Measurements from ENCODE around the gene MYPN. TPM values are rescaled to one million over a fixed set of nuclear protein-coding genes. Genes with fewer than 3 reads are reported as not detected.

MYPN gene
- total RNA-seq, 1 experiment from 2014 or later, result 0.37 TPM

GRCh38 chr10:68237173-68237572, 127.9 kb downstream of the MYPN start:
- BruUV-seq (replicated peaks), result no TSS peak
- Mint-ChIP-seq H3K36me3 (ENCODE audit: insufficient read depth, unreplicated experiment) (no peaks in the 10 kb centered on the region), H3K4me3 (ENCODE audit: unreplicated experiment) (no peak overlapping the region), H3K27me3 (ENCODE audit: insufficient read depth, unreplicated experiment) (peaks cover 3% of the 10 kb centered on the region), H3K27ac (ENCODE audit: low read depth, unreplicated experiment) (no peak overlapping the region), H3K4me1 (ENCODE audit: insufficient read depth, unreplicated experiment) (no peaks in the 10 kb centered on the region), H3K9me3 (ENCODE audit: unreplicated experiment) (no peaks in the 10 kb centered on the region)
- CTCF ChIA-PET, result interaction anchor here (0.8 to 0.9 kb wide), 2 partner anchors 65 to 66 kb away, joined by 3 read pairs; no protein-coding TSS in a partner anchor
- POLR2A ChIA-PET, result no interaction called here
- intact Hi-C loops (cut with micrococcal nuclease), result no loop called here
- TF ChIP-seq, protein P1, sequence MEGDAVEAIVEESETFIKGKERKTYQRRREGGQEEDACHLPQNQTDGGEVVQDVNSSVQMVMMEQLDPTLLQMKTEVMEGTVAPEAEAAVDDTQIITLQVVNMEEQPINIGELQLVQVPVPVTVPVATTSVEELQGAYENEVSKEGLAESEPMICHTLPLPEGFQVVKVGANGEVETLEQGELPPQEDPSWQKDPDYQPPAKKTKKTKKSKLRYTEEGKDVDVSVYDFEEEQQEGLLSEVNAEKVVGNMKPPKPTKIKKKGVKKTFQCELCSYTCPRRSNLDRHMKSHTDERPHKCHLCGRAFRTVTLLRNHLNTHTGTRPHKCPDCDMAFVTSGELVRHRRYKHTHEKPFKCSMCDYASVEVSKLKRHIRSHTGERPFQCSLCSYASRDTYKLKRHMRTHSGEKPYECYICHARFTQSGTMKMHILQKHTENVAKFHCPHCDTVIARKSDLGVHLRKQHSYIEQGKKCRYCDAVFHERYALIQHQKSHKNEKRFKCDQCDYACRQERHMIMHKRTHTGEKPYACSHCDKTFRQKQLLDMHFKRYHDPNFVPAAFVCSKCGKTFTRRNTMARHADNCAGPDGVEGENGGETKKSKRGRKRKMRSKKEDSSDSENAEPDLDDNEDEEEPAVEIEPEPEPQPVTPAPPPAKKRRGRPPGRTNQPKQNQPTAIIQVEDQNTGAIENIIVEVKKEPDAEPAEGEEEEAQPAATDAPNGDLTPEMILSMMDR (IDR thresholded peaks at IDR 0.05; ENCODE audit: unreplicated experiment), result no peak
- no peak for DNase-seq (ENCODE audit: unreplicated experiment)

- H3K9me3 Mint-ChIP-seq (ENCODE audit: unreplicated experiment), result no peaks in the 10 kb centered on the region
- H3K27ac Mint-ChIP-seq (ENCODE audit: low read depth, unreplicated experiment), result no peak overlapping the region
- TF ChIP-seq, protein P1 (IDR thresholded peaks at IDR 0.05; ENCODE audit: unreplicated experiment), result no peak
- H3K27me3 Mint-ChIP-seq (ENCODE audit: insufficient read depth, unreplicated experiment), result no peaks in the 10 kb centered on the region
- H3K36me3 Mint-ChIP-seq (ENCODE audit: insufficient read depth, unreplicated experiment), result no peaks in the 10 kb centered on the region
- BruUV-seq (replicated peaks), result no TSS peak
- DNase-seq (ENCODE audit: unreplicated experiment), result no peak
- ChIA-PET CTCF (interaction anchor here (0.6 kb wide), 1 partner anchor 193 kb away, joined by 3 read pairs; no protein-coding TSS in a partner anchor), POLR2A (no interaction called here)
- H3K4me3 Mint-ChIP-seq (ENCODE audit: unreplicated experiment), result no peak overlapping the region
- intact Hi-C loops (cut with micrococcal nuclease), result no loop called here
- H3K4me1 Mint-ChIP-seq (ENCODE audit: insufficient read depth, unreplicated experiment), result no peaks in the 10 kb centered on the region
Observed at GRCh38 chr10:68238371-68238770, 129.1 kb downstream of the MYPN start.

DNA sequence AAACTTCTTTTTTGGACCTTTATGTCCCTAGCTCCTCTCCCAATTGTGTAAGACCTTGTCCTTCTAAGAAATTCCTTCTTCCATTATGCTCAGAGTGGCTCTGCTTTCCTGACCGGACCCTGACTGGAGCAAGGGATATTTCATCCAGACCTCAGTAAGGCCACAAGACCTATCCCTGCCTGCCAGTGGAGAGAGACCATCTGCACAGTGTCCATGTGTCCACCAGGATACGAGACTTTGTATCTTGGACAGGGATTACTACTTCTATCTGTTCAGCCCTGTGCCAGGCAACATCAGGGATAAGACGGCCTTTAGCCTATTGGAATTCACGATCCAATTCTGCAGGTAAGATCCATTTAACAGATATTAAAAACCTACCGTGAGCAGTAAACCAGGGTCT, 129.8 kb downstream of the MYPN start:
- POLR2A ChIA-PET, result no interaction called here

GRCh38 chr10:68239596-68240150, 130.4 kb downstream of the MYPN start:
- TF ChIP-seq, protein P1 (IDR thresholded peaks at IDR 0.05; ENCODE audit: unreplicated experiment), result no peak
- POLR2A ChIA-PET, result no interaction called here
- Mint-ChIP-seq H3K27me3 (ENCODE audit: insufficient read depth, unreplicated experiment) (no peaks in the 10 kb centered on the region), H3K4me1 (ENCODE audit: insufficient read depth, unreplicated experiment) (no peaks in the 10 kb centered on the region), H3K27ac (ENCODE audit: low read depth, unreplicated experiment) (no peak overlapping the region), H3K4me3 (ENCODE audit: unreplicated experiment) (no peak overlapping the region), H3K9me3 (ENCODE audit: unreplicated experiment) (no peaks in the 10 kb centered on the region), H3K36me3 (ENCODE audit: insufficient read depth, unreplicated experiment) (no peaks in the 10 kb centered on the region)
- CTCF ChIA-PET, result no interaction called here
- DNase-seq (ENCODE audit: unreplicated experiment), result no peak
- no TSS peak for BruUV-seq (replicated peaks)
- intact Hi-C loops (cut with micrococcal nuclease), result no loop called here

More for the DNA sequence above, 129.8 kb downstream of the MYPN start:
- Mint-ChIP-seq H3K36me3 (ENCODE audit: insufficient read depth, unreplicated experiment) (no peaks in the 10 kb centered on the region), H3K4me1 (ENCODE audit: insufficient read depth, unreplicated experiment) (no peaks in the 10 kb centered on the region), H3K9me3 (ENCODE audit: unreplicated experiment) (no peaks in the 10 kb centered on the region), H3K27me3 (ENCODE audit: insufficient read depth, unreplicated experiment) (no peaks in the 10 kb centered on the region), H3K27ac (ENCODE audit: low read depth, unreplicated experiment) (no peak overlapping the region), H3K4me3 (ENCODE audit: unreplicated experiment) (no peak overlapping the region)
- CTCF ChIA-PET, result interaction anchor here (0.6 kb wide), 1 partner anchor 193 kb away, joined by 3 read pairs; no protein-coding TSS in a partner anchor
- TF ChIP-seq, protein P1 (IDR thresholded peaks at IDR 0.05; ENCODE audit: unreplicated experiment), result no peak
- intact Hi-C loops (cut with micrococcal nuclease), result no loop called here
- DNase-seq (ENCODE audit: unreplicated experiment), result no peak
- BruUV-seq (replicated peaks), result no TSS peak

Measured in MCF 10A (cell line).